Uterus (tissue), 4 donors: ENCODE data around the gene CIC. TPM values are rescaled to one million over a fixed set of nuclear protein-coding genes. Genes with fewer than 3 reads are reported as not detected.
A peak's percentile ranks its signal among the peaks of the same experiment; 100 is the strongest.

Experiments used
- DNase-seq, 2 donors: peaks; one replicate each; pipeline ENCODE4 v3.0.0-alpha.2; 2019 to 2020
- H3K27ac ChIP-seq, 2 donors: fragments of 200-600 bp; sonication (generic); 1 replicate in 1 of 2; 2 replicates in 1 of 2; pipeline ENCODE4 v1.5.1; 2016 to 2018
- H3K27me3 ChIP-seq, 2 donors: fragments of 200-600 bp; sonication (generic); one replicate each; pipeline ENCODE4 v1.5.1; 2018 to 2019; ENCODE audit warnings: control low read depth in 1 of 2
- H3K36me3 ChIP-seq, 2 donors: fragments of 200-600 bp; sonication (generic); one replicate each; pipeline ENCODE4 v1.5.1; 2019; ENCODE audit warnings: control low read depth in 1 of 2
- H3K4me1 ChIP-seq, 2 donors: fragments of 200-600 bp; sonication (generic); one replicate each; pipeline ENCODE4 v1.5.1; 2018 to 2019; ENCODE audit warnings: control low read depth in 1 of 2
- H3K4me3 ChIP-seq, 2 donors: fragments of 200-600 bp; sonication (generic); 1 replicate in 1 of 2; 2 replicates in 1 of 2; pipeline ENCODE4 v1.5.1; 2018 to 2019; ENCODE audit warnings: mild to moderate bottlenecking in 1 of 2
- H3K9me3 ChIP-seq, 2 donors: fragments of 200-600 bp; sonication (generic); one replicate each; pipeline ENCODE4 v1.5.1; 2019; ENCODE audit warnings: control low read depth in 1 of 2
- POLR2A ChIP-seq, 2 donors: fragments of 450-650 bp; IDR thresholded peaks; one replicate each; pipeline ENCODE4 v1.6.1; 2016; ENCODE audit warnings: antibody characterized with exemption in 2 of 2, mild to moderate bottlenecking in 1 of 2, moderate library complexity in 1 of 2
- intact Hi-C: fragments of 100-400 bp; cut with DNase I; formaldehyde crosslinking; loops from one replicate; pipeline ENCODE4 v1.15.1; 2023; ENCODE audit warnings: low total_unique reads
- total RNA-seq, 4 donors: library from RNA; depleted of rRNA in 3 of 4; stranded (reverse); fragments of >200 nt in 3 of 4; gene quantifications; one replicate each; pipeline versions ENCODE4 v1.1.0 to v1.2.4, GENCODE V29; 2014 to 2023
- TF ChIP-seq, protein P1 (sequence below), 4 experiments: fragments of 200-600 bp in 2 of 4; fragments of 450-650 bp in 2 of 4; sonication (generic) in 2 of 4; IDR thresholded peaks; one replicate each; pipeline ENCODE4 v1.5.1; 2016 to 2019; ENCODE audit warnings: antibody characterized with exemption in 4 of 4, mild to moderate bottlenecking in 2 of 4, moderate library complexity in 1 of 4
- donor health status: DM: yes; HTN: yes; CAD: no.

Gene CIC
- total RNA-seq, 4 donors from 2014 or later = 28.7 to 155 (median 47.4) TPM

- Histone ChIP-seq H3K9me3 (no peaks in the 10 kb centered on the region), H3K27ac (peak overlapping the region in 1 of 2 donors; percentile 6)
- intact Hi-C loops = no loop called here
These were observed 26.9 kb downstream of the CIC start for GRCh38 chr19:42295831-42296525.

DNA sequence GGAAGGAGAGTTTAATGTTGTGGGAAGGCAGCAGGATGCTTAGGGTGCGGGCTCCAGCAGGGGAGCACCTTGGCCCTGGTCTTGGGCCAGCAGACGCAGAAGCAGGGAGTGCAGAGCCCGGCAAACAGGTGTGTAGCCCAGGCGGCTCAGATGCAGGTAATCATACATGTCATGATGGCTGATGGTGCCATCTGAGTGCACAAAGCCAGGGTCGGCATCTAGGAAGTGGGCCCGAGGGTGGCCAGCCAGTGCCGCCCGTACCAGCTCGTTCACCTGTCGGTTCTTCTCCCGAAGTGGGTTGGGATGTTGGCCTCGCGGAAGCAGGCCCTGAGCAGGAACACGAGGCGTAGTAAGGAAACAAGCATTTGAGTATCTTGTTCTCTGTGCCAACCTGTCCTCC is 28.0 kb downstream of the CIC start:
- DNase-seq = no peak
- no peaks in the 10 kb centered on the region for H3K27me3 ChIP-seq
- H3K4me3 ChIP-seq = no peak overlapping the region
- no peaks in the 10 kb centered on the region for H3K9me3 ChIP-seq
- no peaks in the 10 kb centered on the region for H3K4me1 ChIP-seq
- no peak for TF ChIP-seq POLR2A (IDR thresholded peaks at IDR 0.05)
- TF ChIP-seq, protein P1, sequence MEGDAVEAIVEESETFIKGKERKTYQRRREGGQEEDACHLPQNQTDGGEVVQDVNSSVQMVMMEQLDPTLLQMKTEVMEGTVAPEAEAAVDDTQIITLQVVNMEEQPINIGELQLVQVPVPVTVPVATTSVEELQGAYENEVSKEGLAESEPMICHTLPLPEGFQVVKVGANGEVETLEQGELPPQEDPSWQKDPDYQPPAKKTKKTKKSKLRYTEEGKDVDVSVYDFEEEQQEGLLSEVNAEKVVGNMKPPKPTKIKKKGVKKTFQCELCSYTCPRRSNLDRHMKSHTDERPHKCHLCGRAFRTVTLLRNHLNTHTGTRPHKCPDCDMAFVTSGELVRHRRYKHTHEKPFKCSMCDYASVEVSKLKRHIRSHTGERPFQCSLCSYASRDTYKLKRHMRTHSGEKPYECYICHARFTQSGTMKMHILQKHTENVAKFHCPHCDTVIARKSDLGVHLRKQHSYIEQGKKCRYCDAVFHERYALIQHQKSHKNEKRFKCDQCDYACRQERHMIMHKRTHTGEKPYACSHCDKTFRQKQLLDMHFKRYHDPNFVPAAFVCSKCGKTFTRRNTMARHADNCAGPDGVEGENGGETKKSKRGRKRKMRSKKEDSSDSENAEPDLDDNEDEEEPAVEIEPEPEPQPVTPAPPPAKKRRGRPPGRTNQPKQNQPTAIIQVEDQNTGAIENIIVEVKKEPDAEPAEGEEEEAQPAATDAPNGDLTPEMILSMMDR (IDR thresholded peaks at IDR 0.05) = no peak
- no peak overlapping the region for H3K27ac ChIP-seq
- no peaks in the 10 kb centered on the region for H3K36me3 ChIP-seq
- intact Hi-C loops = no loop called here

More at GRCh38 chr19:42295831-42296525, 26.9 kb downstream of the CIC start:
- TF ChIP-seq, protein P1 (IDR thresholded peaks at IDR 0.05) = peak; percentile 89 to 98 (median 92)
- TF ChIP-seq POLR2A (IDR thresholded peaks at IDR 0.05) = peak in 1 of 2 donors; percentile 8
- Histone ChIP-seq H3K36me3 (no peaks in the 10 kb centered on the region), H3K27me3 (no peaks in the 10 kb centered on the region), H3K4me1 (no peaks in the 10 kb centered on the region), H3K4me3 (no peak overlapping the region)
- peak; percentile 85 to 87 for DNase-seq

- TF ChIP-seq, protein P1 (IDR thresholded peaks at IDR 0.05) = no peak
- TF ChIP-seq POLR2A (IDR thresholded peaks at IDR 0.05) = no peak
- H3K4me1 ChIP-seq = peaks cover 0 to 3% of the 10 kb centered on the region in 2 donors
- DNase-seq = no peak
- no peaks in the 10 kb centered on the region for H3K36me3 ChIP-seq
- H3K27ac ChIP-seq = peak within 1 kb of the TSS; percentile 51 to 55
- intact Hi-C loops = no loop called here
- H3K27me3 ChIP-seq = no peaks in the 10 kb centered on the region
- H3K9me3 ChIP-seq = no peaks in the 10 kb centered on the region
- H3K4me3 ChIP-seq = peak within 1 kb of the TSS; percentile 48 to 53
These were observed 32.7 kb downstream of the CIC start, which contains the start of gene PRR19 for GRCh38 chr19:42301646-42302203. Gene PRR19 (plus strand): TSS chr19:42302132. CDS start chr19:42309585, 7,453 bp downstream.

DNA sequence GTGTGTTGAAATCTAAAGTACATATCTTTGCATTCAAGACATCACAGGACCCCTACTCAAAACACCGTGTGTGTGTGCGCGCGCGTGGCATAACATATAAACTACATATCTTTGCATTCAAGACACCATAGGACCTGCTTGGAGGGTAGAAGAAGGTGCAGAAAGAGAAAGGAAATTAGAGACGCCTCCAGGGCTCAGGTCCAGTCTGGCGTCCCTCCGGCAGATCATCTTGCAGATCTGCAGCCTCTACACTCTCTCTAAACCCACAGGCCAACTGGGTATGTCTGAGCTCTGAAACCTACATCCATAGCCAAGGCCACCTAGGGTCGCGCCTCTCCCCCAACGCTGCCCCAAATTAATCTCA is 34.0 kb downstream of the CIC start:
- no peaks in the 10 kb centered on the region for H3K9me3 ChIP-seq
- peak overlapping the region in 1 of 2 donors; percentile 51 for H3K27ac ChIP-seq
- H3K36me3 ChIP-seq = no peaks in the 10 kb centered on the region
- H3K4me3 ChIP-seq = peak overlapping the region; percentile 48 to 53
- peaks cover 0 to 3% of the 10 kb centered on the region in 2 donors for H3K4me1 ChIP-seq
- no peak for TF ChIP-seq POLR2A (IDR thresholded peaks at IDR 0.05)
- TF ChIP-seq, protein P1 (IDR thresholded peaks at IDR 0.05) = no peak
- DNase-seq = no peak
- intact Hi-C loops = no loop called here
- no peaks in the 10 kb centered on the region for H3K27me3 ChIP-seq

- no peak overlapping the region for H3K4me3 ChIP-seq
These were observed 34.8 kb downstream of the CIC start for GRCh38 chr19:42303876-42304275.

More at GRCh38 chr19:42303876-42304275, 34.8 kb downstream of the CIC start:
- Histone ChIP-seq H3K36me3 (no peaks in the 10 kb centered on the region), H3K27ac (no peak overlapping the region), H3K9me3 (no peaks in the 10 kb centered on the region), H3K4me1 (peaks cover 0 to 3% of the 10 kb centered on the region in 2 donors), H3K27me3 (no peaks in the 10 kb centered on the region)
- DNase-seq = no peak
- TF ChIP-seq, protein P1 (IDR thresholded peaks at IDR 0.05) = no peak
- no peak for TF ChIP-seq POLR2A (IDR thresholded peaks at IDR 0.05)
- intact Hi-C loops = no loop called here
